ENCODE measurements around the gene PKMYT1.

DNA sequence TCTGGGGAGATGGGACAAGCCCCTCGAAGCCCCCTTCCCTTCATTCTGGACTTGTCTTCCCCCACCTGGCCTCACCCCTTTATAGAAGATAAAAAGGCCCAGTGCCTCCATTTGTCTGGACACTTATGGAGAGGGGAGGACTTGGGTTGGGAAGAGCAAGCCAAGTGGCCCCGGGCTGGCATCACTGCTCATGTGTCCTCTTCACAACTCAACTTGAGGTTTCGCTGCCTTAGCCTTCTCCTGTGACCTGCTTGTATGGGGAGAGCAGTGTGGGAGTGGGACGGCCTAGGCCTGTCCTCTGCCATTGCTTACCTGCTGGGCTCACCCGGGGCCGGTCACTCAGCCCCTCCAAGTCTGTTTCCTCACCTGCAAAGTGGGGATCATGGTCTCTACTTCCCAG is 9.7 kb downstream of the PKMYT1 start:
- TF ChIP-seq POLR2A (IDR thresholded peaks at IDR 0.05; ENCODE audit: low read depth, low read length) (no peak), POLR2AphosphoS5 (IDR thresholded peaks at IDR 0.05; ENCODE audit: low read depth, low read length) (no peak), TAF1 (IDR thresholded peaks at IDR 0.05; ENCODE audit: low read depth, low read length) (no peak), PAX5 (IDR thresholded peaks at IDR 0.05; ENCODE audit: insufficient read depth, low read length, severe bottlenecking) (no peak)

All from GM12891 (cell line).